Activated CD4-positive, alpha-beta T cell treated with anti-CD3 and anti-CD28 coated beads, Interleukin-10, Interleukin-2, amounts not matched to agents 100 ng/mL and 50 ng/mL, durations not matched to agents 16 hours and 8 hours (primary cell): ENCODE measurements around the gene SPTLC2.
"Not testable (repeated sequence)": the region's sequence is repeated elsewhere in the genome, so short reads cannot be mapped to it uniquely, and the experiment has no call there.

Source experiments
- DNase-seq: peaks from one replicate; pipeline ENCODE4 v3.0.0-alpha.2; 2020

Gene SPTLC2

GRCh38 chr14:77622366-77622961, 6.0 kb upstream of the SPTLC2 start:
- no peak for DNase-seq

GRCh38 chr14:77620222-77620870, 3.9 kb upstream of the SPTLC2 start:
- no peak for DNase-seq

GRCh38 chr14:77618381-77618970, 2.0 kb upstream of the SPTLC2 start:
- DNase-seq, result no peak

- no peak for DNase-seq
These were observed 344 bp downstream of the SPTLC2 start for GRCh38 chr14:77616133-77616453.

- DNase-seq, result no peak
These were observed 890 bp downstream of the SPTLC2 start for GRCh38 chr14:77615361-77616132.

GRCh38 chr14:77613201-77613600, 3.2 kb downstream of the SPTLC2 start:
- no peak for DNase-seq

GRCh38 chr14:77612011-77612620, 4.3 kb downstream of the SPTLC2 start:
- DNase-seq, result no peak

- no peak for DNase-seq
These were observed 5.9 kb downstream of the SPTLC2 start for GRCh38 chr14:77610553-77610952.

GRCh38 chr14:77609922-77610321, 6.5 kb downstream of the SPTLC2 start:
- no peak for DNase-seq

- peak; percentile 51 for DNase-seq
These were observed 8.6 kb downstream of the SPTLC2 start for GRCh38 chr14:77607741-77608302.

GRCh38 chr14:77605392-77605972, 11.0 kb downstream of the SPTLC2 start:
- no peak for DNase-seq

- no peak for DNase-seq
These were observed 12.7 kb downstream of the SPTLC2 start for GRCh38 chr14:77603654-77604255.

GRCh38 chr14:77603031-77603430, 13.4 kb downstream of the SPTLC2 start:
- no peak for DNase-seq

GRCh38 chr14:77601846-77602619, 14.4 kb downstream of the SPTLC2 start:
- DNase-seq, result no peak

- DNase-seq, result no peak
These were observed 16.5 kb downstream of the SPTLC2 start for GRCh38 chr14:77599889-77600288.

GRCh38 chr14:77598366-77599070, 17.9 kb downstream of the SPTLC2 start:
- DNase-seq, result no peak

- DNase-seq, result peak; percentile 47
These were observed 22.9 kb downstream of the SPTLC2 start for GRCh38 chr14:77593501-77593961.

GRCh38 chr14:77590845-77591485, 25.5 kb downstream of the SPTLC2 start:
- DNase-seq, result no peak

GRCh38 chr14:77589099-77589498, 27.3 kb downstream of the SPTLC2 start:
- no peak for DNase-seq

- not testable (repeated sequence) for DNase-seq
These were observed 27.9 kb downstream of the SPTLC2 start for GRCh38 chr14:77588411-77589025.
